Activated CD8-positive, alpha-beta T cell treated with anti-CD3 and anti-CD28 coated beads, Interleukin-2, amount 10 ng/mL, durations not matched to agents 7 days and 5 days (primary cell): ENCODE data around the gene FYB1. TPM values are rescaled to one million over a fixed set of nuclear protein-coding genes. Genes with fewer than 3 reads are reported as not detected.
"Not testable (repeated sequence)": the region's sequence is repeated elsewhere in the genome, so short reads cannot be mapped to it uniquely, and the experiment has no call there.

ENCODE experiments used
- ATAC-seq: fragments of 150-1000 bp; cut with Tn5 transposase; one replicate; pipeline ENCODE4 v1.10.0; 2021; ENCODE audit warnings: moderate library complexity
- CTCF ChIA-PET: fragments of 350-600 bp; sonication (Branson Sonifier 250); formaldehyde crosslinking; loops from one replicate; lab custom pipeline; 2021; ENCODE audit warnings: antibody characterized with exemption; lab: Charles Lee
- POLR2A ChIA-PET: fragments of 350-600 bp; sonication (Branson Sonifier 250); formaldehyde crosslinking; loops from one replicate; lab custom pipeline; 2021; ENCODE audit warnings: antibody characterized with exemption; lab: Charles Lee
- DNase-seq: peaks from one replicate; pipeline ENCODE4 v3.0.0-alpha.2; 2020
- H3K27ac Mint-ChIP-seq: one replicate; pipeline ENCODE4 v1.8.0; 2021; ENCODE audit warnings: mild to moderate bottlenecking, mixed read lengths
- H3K27me3 Mint-ChIP-seq: one replicate; pipeline ENCODE4 v1.8.0; 2021; ENCODE audit warnings: low read depth, mixed read lengths
- H3K36me3 Mint-ChIP-seq: one replicate; pipeline ENCODE4 v1.8.0; 2021; ENCODE audit warnings: low read depth, mixed read lengths
- H3K4me1 Mint-ChIP-seq: one replicate; pipeline ENCODE4 v1.8.0; 2021; ENCODE audit warnings: low read depth, mixed read lengths
- H3K4me3 Mint-ChIP-seq: one replicate; pipeline ENCODE4 v1.8.0; 2021; ENCODE audit warnings: mild to moderate bottlenecking, mixed read lengths
- H3K9me3 Mint-ChIP-seq: one replicate; pipeline ENCODE4 v1.8.0; 2022; ENCODE audit warnings: mixed read lengths; ENCODE audit not compliant: insufficient read depth
- total RNA-seq, 2 experiments: library from RNA; stranded (reverse); gene quantifications; one replicate each; pipeline ENCODE4 v1.2.3, GENCODE V29; 2021

FYB1 gene
- total RNA-seq, 2 experiments from 2014 or later = 198 to 215 TPM

GRCh38 chr5:39186722-39187539, 32.4 kb downstream of the FYB1 start:
- CTCF ChIA-PET = interaction anchor here (1.3 to 12.1 kb wide), 11 partner anchors 8 to 96 kb away, joined by 4 to 178 read pairs (median 7); partner anchors contain the start of gene FYB1
- Mint-ChIP-seq H3K27ac (peak overlapping the region; percentile 92), H3K27me3 (no peaks in the 10 kb centered on the region), H3K9me3 (no peaks in the 10 kb centered on the region), H3K4me3 (peak overlapping the region; percentile 72), H3K4me1 (peaks cover 89% of the 10 kb centered on the region), H3K36me3 (peaks cover 37% of the 10 kb centered on the region)
- ATAC-seq (peak; percentile 3), DNase-seq (no peak)
- POLR2A ChIA-PET = interaction anchor here (0.7 to 10.4 kb wide), 6 partner anchors 10 to 113 kb away, joined by 3 to 101 read pairs (median 6); partner anchors contain the start of gene RICTOR

- POLR2A ChIA-PET = interaction anchor here (0.5 to 10.4 kb wide), 4 partner anchors 9 to 39 kb away, joined by 3 to 101 read pairs (median 44); no protein-coding TSS in a partner anchor
- H3K4me1 Mint-ChIP-seq = peaks cover 89% of the 10 kb centered on the region
- peak; percentile 30 for ATAC-seq
- CTCF ChIA-PET = interaction anchor here (1.6 to 12.1 kb wide), 8 partner anchors 7 to 36 kb away, joined by 5 to 178 read pairs (median 12); partner anchors contain the start of gene FYB1
- peak overlapping the region; percentile 89 for H3K27ac Mint-ChIP-seq
- peak overlapping the region; percentile 71 for H3K4me3 Mint-ChIP-seq
- H3K9me3 Mint-ChIP-seq = no peaks in the 10 kb centered on the region
- no peaks in the 10 kb centered on the region for H3K27me3 Mint-ChIP-seq
- no peak for DNase-seq
- peaks cover 44% of the 10 kb centered on the region for H3K36me3 Mint-ChIP-seq
Observed at GRCh38 chr5:39186289-39186688, 33.1 kb downstream of the FYB1 start.

- CTCF ChIA-PET = interaction anchor here (1.6 to 12.1 kb wide), 7 partner anchors 7 to 32 kb away, joined by 5 to 178 read pairs (median 17); partner anchors contain the start of gene FYB1
- no peaks in the 10 kb centered on the region for H3K27me3 Mint-ChIP-seq
- H3K36me3 Mint-ChIP-seq = peaks cover 46% of the 10 kb centered on the region
- DNase-seq (no peak), ATAC-seq (no peak)
- H3K4me3 Mint-ChIP-seq = peak overlapping the region; percentile 71
- H3K4me1 Mint-ChIP-seq = peaks cover 89% of the 10 kb centered on the region
- POLR2A ChIA-PET = interaction anchor here (0.5 to 10.4 kb wide), 6 partner anchors 9 to 46 kb away, joined by 3 to 101 read pairs (median 4); no protein-coding TSS in a partner anchor
- H3K9me3 Mint-ChIP-seq = no peaks in the 10 kb centered on the region
- peak overlapping the region; percentile 89 for H3K27ac Mint-ChIP-seq
Observed at GRCh38 chr5:39185761-39186160, 33.6 kb downstream of the FYB1 start.

GRCh38 chr5:39179561-39179960, 39.8 kb downstream of the FYB1 start:
- not testable (repeated sequence) for H3K27me3 Mint-ChIP-seq, ATAC-seq, DNase-seq, H3K9me3 Mint-ChIP-seq
- ChIA-PET CTCF (interaction anchor here (0.7 to 10.2 kb wide), 11 partner anchors 12 to 104 kb away, joined by 3 to 178 read pairs (median 6); no protein-coding TSS in a partner anchor), POLR2A (interaction anchor here (1.5 to 7.0 kb wide), 4 partner anchors 10 to 21 kb away, joined by 5 to 84 read pairs (median 16); no protein-coding TSS in a partner anchor)
- Mint-ChIP-seq H3K36me3 (peaks cover 59% of the 10 kb centered on the region), H3K4me3 (peak overlapping the region; percentile 64), H3K4me1 (peaks cover 90% of the 10 kb centered on the region), H3K27ac (peak overlapping the region; percentile 87)

GRCh38 chr5:39178861-39179260, 40.5 kb downstream of the FYB1 start:
- CTCF ChIA-PET = interaction anchor here (0.7 to 10.2 kb wide), 12 partner anchors 12 to 105 kb away, joined by 3 to 178 read pairs (median 6); no protein-coding TSS in a partner anchor
- Mint-ChIP-seq H3K27me3 (no peaks in the 10 kb centered on the region), H3K27ac (peak overlapping the region; percentile 87), H3K4me3 (peak overlapping the region; percentile 64), H3K9me3 (peaks cover 2% of the 10 kb centered on the region), H3K4me1 (peaks cover 94% of the 10 kb centered on the region), H3K36me3 (peaks cover 63% of the 10 kb centered on the region)
- POLR2A ChIA-PET = interaction anchor here (1.5 to 7.0 kb wide), 4 partner anchors 10 to 22 kb away, joined by 5 to 84 read pairs (median 16); no protein-coding TSS in a partner anchor
- DNase-seq (no peak), ATAC-seq (peak; percentile 2)

- ATAC-seq = peak; percentile 28
- H3K27ac Mint-ChIP-seq = peak overlapping the region; percentile 87
- no peak for DNase-seq
- no peaks in the 10 kb centered on the region for H3K27me3 Mint-ChIP-seq
- CTCF ChIA-PET = interaction anchor here (0.7 to 10.2 kb wide), 13 partner anchors 13 to 105 kb away, joined by 3 to 178 read pairs (median 5); no protein-coding TSS in a partner anchor
- H3K4me3 Mint-ChIP-seq = peak overlapping the region; percentile 64
- H3K9me3 Mint-ChIP-seq = peaks cover 9% of the 10 kb centered on the region
- peaks cover 67% of the 10 kb centered on the region for H3K36me3 Mint-ChIP-seq
- H3K4me1 Mint-ChIP-seq = peaks cover 95% of the 10 kb centered on the region
- POLR2A ChIA-PET = interaction anchor here (0.7 to 7.0 kb wide), 8 partner anchors 11 to 106 kb away, joined by 3 to 84 read pairs (median 10); no protein-coding TSS in a partner anchor
Observed at GRCh38 chr5:39178171-39178570, 41.2 kb downstream of the FYB1 start.

GRCh38 chr5:39177631-39177964, 41.8 kb downstream of the FYB1 start:
- Mint-ChIP-seq H3K4me1 (peaks cover 95% of the 10 kb centered on the region), H3K4me3 (peak overlapping the region; percentile 64), H3K27ac (peak overlapping the region; percentile 87), H3K27me3 (no peaks in the 10 kb centered on the region), H3K9me3 (peaks cover 14% of the 10 kb centered on the region), H3K36me3 (peaks cover 71% of the 10 kb centered on the region)
- ChIA-PET CTCF (interaction anchor here (0.7 to 10.2 kb wide), 16 partner anchors 12 to 106 kb away, joined by 3 to 178 read pairs (median 4); no protein-coding TSS in a partner anchor), POLR2A (interaction anchor here (0.7 to 7.0 kb wide), 9 partner anchors 11 to 106 kb away, joined by 3 to 84 read pairs (median 8); no protein-coding TSS in a partner anchor)
- ATAC-seq (peak; percentile 48), DNase-seq (no peak)

- H3K36me3 Mint-ChIP-seq = peaks cover 72% of the 10 kb centered on the region
- ChIA-PET CTCF (interaction anchor here (0.7 to 10.2 kb wide), 16 partner anchors 12 to 106 kb away, joined by 3 to 178 read pairs (median 4); no protein-coding TSS in a partner anchor), POLR2A (interaction anchor here (0.5 to 7.0 kb wide), 11 partner anchors 12 to 105 kb away, joined by 3 to 84 read pairs (median 5); no protein-coding TSS in a partner anchor)
Observed at GRCh38 chr5:39176759-39177630, 42.4 kb downstream of the FYB1 start.

GRCh38 chr5:39175273-39175955, 43.9 kb downstream of the FYB1 start:
- Mint-ChIP-seq H3K27ac (peak overlapping the region; percentile 68), H3K27me3 (no peaks in the 10 kb centered on the region), H3K4me1 (peaks cover 93% of the 10 kb centered on the region), H3K36me3 (peaks cover 73% of the 10 kb centered on the region), H3K4me3 (peak overlapping the region; percentile 9), H3K9me3 (peaks cover 14% of the 10 kb centered on the region)
- CTCF ChIA-PET = interaction anchor here (0.7 to 10.2 kb wide), 10 partner anchors 10 to 108 kb away, joined by 3 to 178 read pairs (median 6); no protein-coding TSS in a partner anchor
- ATAC-seq (no peak), DNase-seq (no peak)
- POLR2A ChIA-PET = interaction anchor here (0.7 to 7.0 kb wide), 6 partner anchors 10 to 25 kb away, joined by 3 to 84 read pairs (median 4); no protein-coding TSS in a partner anchor

More at GRCh38 chr5:39176759-39177630, 42.4 kb downstream of the FYB1 start:
- Mint-ChIP-seq H3K9me3 (peaks cover 14% of the 10 kb centered on the region), H3K4me1 (peaks cover 92% of the 10 kb centered on the region), H3K4me3 (peak overlapping the region; percentile 64), H3K27me3 (no peaks in the 10 kb centered on the region), H3K27ac (peak overlapping the region; percentile 87)
- ATAC-seq (peak; percentile 84), DNase-seq (peak; percentile 82)

GRCh38 chr5:39173069-39173468, 46.3 kb downstream of the FYB1 start:
- ChIA-PET POLR2A (interaction anchor here (0.8 kb wide), 1 partner anchor 8 kb away, joined by 3 read pairs; no protein-coding TSS in a partner anchor), CTCF (interaction anchor here (0.7 to 1.7 kb wide), 2 partner anchors 10 to 16 kb away, joined by 3 to 5 read pairs; no protein-coding TSS in a partner anchor)
- ATAC-seq (no peak), DNase-seq (no peak)
- Mint-ChIP-seq H3K36me3 (peaks cover 74% of the 10 kb centered on the region), H3K4me3 (no peak overlapping the region), H3K9me3 (peaks cover 14% of the 10 kb centered on the region), H3K4me1 (peaks cover 88% of the 10 kb centered on the region), H3K27ac (no peak overlapping the region), H3K27me3 (no peaks in the 10 kb centered on the region)
